ENCODE measurements around the gene UST.

Gene UST

GRCh38 chr6:148770408-148771211, 23.8 kb downstream of the UST start:
- Histone ChIP-seq H4K5ac (ENCODE audit: low read length) (no peak overlapping the region), H3K27ac (ENCODE audit: low read depth, low read length) (no peak overlapping the region), H3K4me3 (ENCODE audit: low read length) (no peak overlapping the region), H3K23ac (ENCODE audit: low read length) (no peak overlapping the region), H3K4me1 (ENCODE audit: control insufficient read depth, low read depth, low read length) (no peaks in the 10 kb centered on the region), H3K36me3 (ENCODE audit: control insufficient read depth, insufficient read depth, low read length) (no peaks in the 10 kb centered on the region), H2BK5ac (ENCODE audit: low read length) (no peak overlapping the region), H3K79me2 (ENCODE audit: control insufficient read depth, insufficient read depth, low read length) (peaks cover 42% of the 10 kb centered on the region), H3K18ac (ENCODE audit: low read length) (no peak overlapping the region), H3K79me1 (ENCODE audit: low read length) (peaks cover 14% of the 10 kb centered on the region), H2AK5ac (ENCODE audit: low read length) (no peak overlapping the region), H2BK15ac (replicated peaks; ENCODE audit: low read depth) (no peak overlapping the region), H3K56ac (ENCODE audit: low read length) (peak overlapping the region; percentile 27), H3K4ac (ENCODE audit: low read depth, low read length) (no peak overlapping the region), H3K4me2 (ENCODE audit: low read length) (no peak overlapping the region), H3K27me3 (ENCODE audit: insufficient read depth, low read length, poor library complexity) (no peaks in the 10 kb centered on the region), H2BK120ac (ENCODE audit: low read depth, low read length) (no peak overlapping the region), H3K9ac (ENCODE audit: low read length) (no peak overlapping the region), H4K8ac (ENCODE audit: low read depth, low read length) (no peak overlapping the region)
- WGBS (ENCODE audit: extremely low coverage, insufficient coverage, low lambda C conversion rate), result no CpG with 5 or more reads among the region's 8 CpGs
- no peak for DNase-seq

DNA sequence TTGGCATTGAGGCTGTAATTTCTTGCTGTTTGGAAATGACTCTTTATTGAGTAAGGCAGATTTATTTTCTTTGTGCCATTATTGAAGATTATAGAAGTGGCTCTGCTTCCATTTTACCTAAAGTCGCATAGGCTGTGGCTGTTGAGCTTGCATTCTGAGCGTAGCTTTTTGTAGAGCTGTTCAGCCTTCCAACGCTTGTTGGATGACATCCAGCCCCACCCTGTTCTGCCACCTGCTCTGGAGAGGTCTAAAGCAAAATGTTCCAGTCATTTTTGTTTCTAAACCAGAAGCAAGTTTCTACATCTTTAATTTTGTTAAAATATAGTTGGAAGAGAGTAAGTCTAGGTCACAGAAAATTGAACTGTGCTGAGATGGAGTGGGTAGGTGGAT, 24.4 kb downstream of the UST start:
- H2AK5ac ChIP-seq (ENCODE audit: low read length), result no peak overlapping the region
- no peaks in the 10 kb centered on the region for H3K4me1 ChIP-seq (ENCODE audit: control insufficient read depth, low read depth, low read length)
- no peak overlapping the region for H3K56ac ChIP-seq (ENCODE audit: low read length)
- no peaks in the 10 kb centered on the region for H3K27me3 ChIP-seq (ENCODE audit: insufficient read depth, low read length, poor library complexity)
- WGBS (ENCODE audit: extremely low coverage, insufficient coverage, low lambda C conversion rate), result no CpG with 5 or more reads among the region's 3 CpGs
- H2BK15ac ChIP-seq (replicated peaks; ENCODE audit: low read depth), result no peak overlapping the region
- no peak for DNase-seq
- no peak overlapping the region for H3K23ac ChIP-seq (ENCODE audit: low read length)
- H3K79me1 ChIP-seq (ENCODE audit: low read length), result peaks cover 12% of the 10 kb centered on the region
- H3K4me2 ChIP-seq (ENCODE audit: low read length), result no peak overlapping the region
- no peak overlapping the region for H3K4me3 ChIP-seq (ENCODE audit: low read length)
- H2BK120ac ChIP-seq (ENCODE audit: low read depth, low read length), result no peak overlapping the region
- H2BK5ac ChIP-seq (ENCODE audit: low read length), result no peak overlapping the region
- H4K8ac ChIP-seq (ENCODE audit: low read depth, low read length), result no peak overlapping the region
- H3K36me3 ChIP-seq (ENCODE audit: control insufficient read depth, insufficient read depth, low read length), result no peaks in the 10 kb centered on the region
- no peak overlapping the region for H3K9ac ChIP-seq (ENCODE audit: low read length)
- H3K79me2 ChIP-seq (ENCODE audit: control insufficient read depth, insufficient read depth, low read length), result peaks cover 38% of the 10 kb centered on the region
- no peak overlapping the region for H3K27ac ChIP-seq (ENCODE audit: low read depth, low read length)
- no peak overlapping the region for H4K5ac ChIP-seq (ENCODE audit: low read length)
- no peak overlapping the region for H3K18ac ChIP-seq (ENCODE audit: low read length)
- no peak overlapping the region for H3K4ac ChIP-seq (ENCODE audit: low read depth, low read length)

GRCh38 chr6:148771896-148772554, 25.2 kb downstream of the UST start:
- H3K4me3 ChIP-seq (ENCODE audit: low read length), result no peak overlapping the region
- H3K18ac ChIP-seq (ENCODE audit: low read length), result no peak overlapping the region
- no peak overlapping the region for H2BK15ac ChIP-seq (replicated peaks; ENCODE audit: low read depth)
- no peak overlapping the region for H2AK5ac ChIP-seq (ENCODE audit: low read length)
- H3K56ac ChIP-seq (ENCODE audit: low read length), result no peak overlapping the region
- H3K27me3 ChIP-seq (ENCODE audit: insufficient read depth, low read length, poor library complexity), result no peaks in the 10 kb centered on the region
- no peak overlapping the region for H3K27ac ChIP-seq (ENCODE audit: low read depth, low read length)
- H3K4me1 ChIP-seq (ENCODE audit: control insufficient read depth, low read depth, low read length), result no peaks in the 10 kb centered on the region
- DNase-seq, result no peak
- H2BK120ac ChIP-seq (ENCODE audit: low read depth, low read length), result no peak overlapping the region
- H3K23ac ChIP-seq (ENCODE audit: low read length), result no peak overlapping the region
- no peak overlapping the region for H2BK5ac ChIP-seq (ENCODE audit: low read length)
- H3K36me3 ChIP-seq (ENCODE audit: control insufficient read depth, insufficient read depth, low read length), result no peaks in the 10 kb centered on the region
- no peak overlapping the region for H4K5ac ChIP-seq (ENCODE audit: low read length)
- H3K79me2 ChIP-seq (ENCODE audit: control insufficient read depth, insufficient read depth, low read length), result peaks cover 36% of the 10 kb centered on the region
- H3K4ac ChIP-seq (ENCODE audit: low read depth, low read length), result no peak overlapping the region
- no CpG with 5 or more reads among the region's 6 CpGs for WGBS (ENCODE audit: extremely low coverage, insufficient coverage, low lambda C conversion rate)
- no peak overlapping the region for H3K4me2 ChIP-seq (ENCODE audit: low read length)
- peaks cover 12% of the 10 kb centered on the region for H3K79me1 ChIP-seq (ENCODE audit: low read length)
- no peak overlapping the region for H4K8ac ChIP-seq (ENCODE audit: low read depth, low read length)
- no peak overlapping the region for H3K9ac ChIP-seq (ENCODE audit: low read length)

- WGBS (ENCODE audit: extremely low coverage, insufficient coverage, low lambda C conversion rate), result no CpG with 5 or more reads among the region's 6 CpGs
- H3K27me3 ChIP-seq (ENCODE audit: insufficient read depth, low read length, poor library complexity), result no peaks in the 10 kb centered on the region
- no peak overlapping the region for H3K23ac ChIP-seq (ENCODE audit: low read length)
- no peak overlapping the region for H2AK5ac ChIP-seq (ENCODE audit: low read length)
- no peak overlapping the region for H4K5ac ChIP-seq (ENCODE audit: low read length)
- H3K9ac ChIP-seq (ENCODE audit: low read length), result no peak overlapping the region
- H3K79me2 ChIP-seq (ENCODE audit: control insufficient read depth, insufficient read depth, low read length), result peaks cover 31% of the 10 kb centered on the region
- H3K56ac ChIP-seq (ENCODE audit: low read length), result no peak overlapping the region
- no peak overlapping the region for H3K4ac ChIP-seq (ENCODE audit: low read depth, low read length)
- H3K4me3 ChIP-seq (ENCODE audit: low read length), result no peak overlapping the region
- no peak overlapping the region for H4K8ac ChIP-seq (ENCODE audit: low read depth, low read length)
- H2BK5ac ChIP-seq (ENCODE audit: low read length), result no peak overlapping the region
- H2BK120ac ChIP-seq (ENCODE audit: low read depth, low read length), result no peak overlapping the region
- DNase-seq, result no peak
- no peak overlapping the region for H3K27ac ChIP-seq (ENCODE audit: low read depth, low read length)
- H3K18ac ChIP-seq (ENCODE audit: low read length), result no peak overlapping the region
- no peak overlapping the region for H3K4me2 ChIP-seq (ENCODE audit: low read length)
- no peaks in the 10 kb centered on the region for H3K4me1 ChIP-seq (ENCODE audit: control insufficient read depth, low read depth, low read length)
- no peak overlapping the region for H2BK15ac ChIP-seq (replicated peaks; ENCODE audit: low read depth)
- H3K79me1 ChIP-seq (ENCODE audit: low read length), result peaks cover 8% of the 10 kb centered on the region
- no peaks in the 10 kb centered on the region for H3K36me3 ChIP-seq (ENCODE audit: control insufficient read depth, insufficient read depth, low read length)
These were observed 28.3 kb downstream of the UST start for GRCh38 chr6:148775161-148775560.

- H2BK5ac ChIP-seq (ENCODE audit: low read length), result no peak overlapping the region
- no peak overlapping the region for H3K27ac ChIP-seq (ENCODE audit: low read depth, low read length)
- peaks cover 27% of the 10 kb centered on the region for H3K79me2 ChIP-seq (ENCODE audit: control insufficient read depth, insufficient read depth, low read length)
- H3K4me1 ChIP-seq (ENCODE audit: control insufficient read depth, low read depth, low read length), result no peaks in the 10 kb centered on the region
- H2AK5ac ChIP-seq (ENCODE audit: low read length), result no peak overlapping the region
- no peaks in the 10 kb centered on the region for H3K27me3 ChIP-seq (ENCODE audit: insufficient read depth, low read length, poor library complexity)
- no peak overlapping the region for H3K23ac ChIP-seq (ENCODE audit: low read length)
- no peak overlapping the region for H4K5ac ChIP-seq (ENCODE audit: low read length)
- H3K79me1 ChIP-seq (ENCODE audit: low read length), result peaks cover 7% of the 10 kb centered on the region
- H3K36me3 ChIP-seq (ENCODE audit: control insufficient read depth, insufficient read depth, low read length), result no peaks in the 10 kb centered on the region
- H3K4me3 ChIP-seq (ENCODE audit: low read length), result no peak overlapping the region
- peak overlapping the region; percentile 22 for H3K18ac ChIP-seq (ENCODE audit: low read length)
- no peak overlapping the region for H3K4ac ChIP-seq (ENCODE audit: low read depth, low read length)
- no peak overlapping the region for H3K4me2 ChIP-seq (ENCODE audit: low read length)
- no CpG with 5 or more reads among the region's 15 CpGs for WGBS (ENCODE audit: extremely low coverage, insufficient coverage, low lambda C conversion rate)
- no peak overlapping the region for H2BK120ac ChIP-seq (ENCODE audit: low read depth, low read length)
- no peak overlapping the region for H3K9ac ChIP-seq (ENCODE audit: low read length)
- H2BK15ac ChIP-seq (replicated peaks; ENCODE audit: low read depth), result no peak overlapping the region
- H4K8ac ChIP-seq (ENCODE audit: low read depth, low read length), result no peak overlapping the region
- no peak for DNase-seq
- H3K56ac ChIP-seq (ENCODE audit: low read length), result no peak overlapping the region
These were observed 29.8 kb downstream of the UST start for GRCh38 chr6:148776321-148777308.

Measured in mesendoderm (in vitro differentiated cells).